ENCODE data around the gene RAD18.
A peak's percentile ranks its signal among the peaks of the same experiment; 100 is the strongest.

RAD18 gene

DNA sequence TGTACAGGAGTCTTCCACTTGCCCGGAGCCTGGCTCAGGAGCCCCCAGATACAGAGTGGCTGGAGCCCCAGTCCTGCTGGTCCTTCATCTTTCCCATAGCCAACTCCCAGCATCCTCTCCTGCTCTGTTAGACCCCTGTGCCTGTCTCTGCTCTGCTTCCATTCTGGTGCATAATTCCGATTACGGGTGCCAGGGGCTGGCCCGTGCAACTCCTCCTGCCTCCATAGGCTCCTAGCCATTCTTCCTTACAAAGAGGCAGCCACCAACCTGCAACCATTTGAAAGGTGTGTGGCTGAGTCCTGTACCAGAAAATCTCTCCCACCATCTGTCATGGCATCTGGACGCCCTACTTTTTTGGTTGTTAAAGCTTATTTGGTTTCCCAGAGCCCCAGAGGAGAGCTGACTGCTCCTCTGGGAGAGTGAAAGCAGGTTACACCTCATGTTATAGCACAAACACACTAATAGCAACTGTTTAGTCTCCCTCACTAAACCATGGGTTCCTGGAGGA is 5.2 kb upstream of the RAD18 start:
- DNase-seq (ENCODE audit: low read depth) = no peak
- no peak overlapping the region for H3K4me3 ChIP-seq (ENCODE audit: low read depth, low read length)

GRCh38 chr3:8967553-8967952 is 4.3 kb upstream of the RAD18 start:
- no peak for DNase-seq (ENCODE audit: low read depth)
- no peak overlapping the region for H3K4me3 ChIP-seq (ENCODE audit: low read depth, low read length)

DNA sequence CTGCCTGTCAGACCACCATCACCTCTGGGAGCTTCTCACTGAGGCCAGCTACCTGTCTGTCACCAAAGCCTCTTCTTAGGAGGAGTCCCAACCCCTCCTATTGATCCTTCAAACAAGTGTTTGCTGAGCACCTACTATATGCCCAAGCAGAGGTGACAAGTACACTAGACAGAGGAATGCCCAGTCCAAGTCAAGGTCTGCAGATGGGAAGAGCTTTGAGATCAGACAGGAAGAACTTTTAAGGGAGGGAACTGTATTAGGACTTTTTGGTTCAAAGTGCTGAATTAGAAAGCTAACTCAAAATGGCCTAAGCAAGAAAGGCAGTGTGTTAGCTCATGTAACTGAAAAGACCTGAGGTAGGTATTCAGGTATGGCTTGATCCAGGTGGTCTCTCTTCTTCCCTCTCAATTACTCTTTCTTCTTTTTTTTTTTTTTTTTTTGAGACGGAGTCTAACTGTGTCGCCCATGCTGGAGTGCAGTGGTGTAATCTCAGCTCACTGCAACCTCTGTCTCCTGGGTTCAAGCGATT is 3.6 kb upstream of the RAD18 start:
- H3K4me3 ChIP-seq (ENCODE audit: low read depth, low read length) = no peak overlapping the region
- no peak for DNase-seq (ENCODE audit: low read depth)

- H3K4me3 ChIP-seq (ENCODE audit: low read depth, low read length) = no peak overlapping the region
- DNase-seq (ENCODE audit: low read depth) = no peak
Measured at GRCh38 chr3:8966150-8966819, 3.0 kb upstream of the RAD18 start.

GRCh38 chr3:8964436-8965370 is 1.4 kb upstream of the RAD18 start:
- DNase-seq (ENCODE audit: low read depth) = peak; percentile 49
- no peak overlapping the region for H3K4me3 ChIP-seq (ENCODE audit: low read depth, low read length)

- no peak for DNase-seq (ENCODE audit: low read depth)
Measured at GRCh38 chr3:8962226-8962861, 928 bp downstream of the RAD18 start.

DNA sequence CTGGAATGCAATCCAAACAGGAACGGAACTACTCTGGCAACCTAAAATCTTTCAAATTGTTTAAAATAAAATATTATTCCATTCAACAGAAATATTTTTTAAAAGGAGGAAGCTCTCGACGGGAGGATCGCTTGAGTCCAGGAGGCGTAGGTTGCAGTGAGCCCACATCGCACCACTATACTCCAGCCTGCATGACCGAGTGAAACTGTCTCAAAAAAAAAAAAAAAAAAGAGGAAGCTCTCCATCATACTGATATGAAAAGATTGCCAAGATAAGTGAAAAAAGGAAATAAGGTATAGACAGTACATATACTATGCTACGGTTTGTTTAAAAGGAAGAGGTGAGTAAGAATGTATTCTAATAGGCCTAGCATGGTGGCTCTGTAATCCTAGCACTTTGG is 3.6 kb downstream of the RAD18 start:
- no peak for DNase-seq (ENCODE audit: low read depth)
- H3K4me3 ChIP-seq (ENCODE audit: low read depth, low read length) = no peak overlapping the region

More at GRCh38 chr3:8962226-8962861, 928 bp downstream of the RAD18 start:
- peak overlapping the region; percentile 86 for H3K4me3 ChIP-seq (ENCODE audit: low read depth, low read length)

GRCh38 chr3:8954938-8955763 is 8.1 kb downstream of the RAD18 start:
- DNase-seq (ENCODE audit: low read depth) = no peak
- H3K4me3 ChIP-seq (ENCODE audit: low read depth, low read length) = no peak overlapping the region

DNA sequence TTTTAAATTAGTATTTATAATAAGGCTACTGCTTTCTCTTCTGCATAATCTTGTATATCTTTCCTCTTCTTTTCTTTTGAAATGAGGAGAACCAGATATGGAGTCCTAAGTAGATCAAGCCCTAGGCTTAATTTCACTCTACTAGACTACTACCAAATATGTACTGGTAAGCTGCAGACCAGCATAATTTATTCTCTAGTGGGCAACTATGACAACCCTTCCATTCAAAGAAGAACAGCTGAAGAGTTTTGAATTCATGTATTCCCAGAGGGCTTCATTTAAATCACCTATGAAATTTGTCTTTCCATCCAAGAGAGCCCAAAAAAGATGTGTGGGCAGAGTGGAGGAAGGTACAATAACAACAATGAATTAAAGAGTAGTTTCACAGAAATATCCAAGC is 10.0 kb downstream of the RAD18 start:
- DNase-seq (ENCODE audit: low read depth) = no peak

DNA sequence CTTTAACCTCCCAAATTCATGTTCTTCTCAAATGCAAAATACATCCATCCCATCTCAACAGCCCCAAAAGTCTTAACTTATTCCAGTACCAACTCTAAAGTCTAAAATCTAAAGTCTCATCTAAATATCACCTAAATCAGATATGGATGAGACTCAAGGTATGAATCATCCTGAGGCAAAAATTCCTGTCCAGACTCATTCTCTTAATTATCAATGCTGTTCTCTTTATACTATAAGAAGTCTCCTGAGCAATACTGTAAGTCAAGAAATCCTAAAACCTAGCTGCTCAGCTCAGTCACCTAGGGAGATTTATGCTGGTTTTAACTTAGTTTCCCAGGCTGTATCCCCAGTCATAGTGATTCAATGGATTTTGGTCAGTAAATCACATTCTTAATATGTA is 11.1 kb downstream of the RAD18 start:
- H3K4me3 ChIP-seq (ENCODE audit: low read depth, low read length) = no peak overlapping the region
- DNase-seq (ENCODE audit: low read depth) = no peak

More for the DNA sequence above, 10.0 kb downstream of the RAD18 start:
- H3K4me3 ChIP-seq (ENCODE audit: low read depth, low read length) = no peak overlapping the region

- no peak overlapping the region for H3K4me3 ChIP-seq (ENCODE audit: low read depth, low read length)
- DNase-seq (ENCODE audit: low read depth) = no peak
Measured at GRCh38 chr3:8945890-8946600, 17.2 kb downstream of the RAD18 start.

- no peak for DNase-seq (ENCODE audit: low read depth)
- H3K4me3 ChIP-seq (ENCODE audit: low read depth, low read length) = no peak overlapping the region
Measured at GRCh38 chr3:8942746-8943488, 20.4 kb downstream of the RAD18 start.

DNA sequence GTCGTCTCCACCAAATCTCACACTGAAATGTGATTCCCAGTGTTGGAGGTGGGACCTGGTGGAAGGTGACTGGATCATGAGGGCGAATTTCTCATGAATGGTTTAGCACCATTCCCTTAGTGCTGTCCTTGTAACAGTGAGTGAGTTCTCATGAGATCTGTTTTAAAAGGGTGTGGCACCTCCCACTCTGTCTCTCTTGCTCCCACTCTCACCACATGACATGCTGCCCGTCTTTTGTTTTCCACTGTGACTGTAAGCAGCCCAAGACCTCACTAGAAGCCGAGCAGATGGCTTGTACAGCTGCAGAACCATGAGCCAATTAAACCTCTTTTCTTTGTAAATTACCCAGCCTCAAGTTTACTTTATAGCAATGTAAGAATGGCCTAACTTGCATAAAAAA is 21.2 kb downstream of the RAD18 start:
- no peak for DNase-seq (ENCODE audit: low read depth)
- H3K4me3 ChIP-seq (ENCODE audit: low read depth, low read length) = no peak overlapping the region

- no peak overlapping the region for H3K4me3 ChIP-seq (ENCODE audit: low read depth, low read length)
- DNase-seq (ENCODE audit: low read depth) = no peak
Measured at GRCh38 chr3:8938021-8938420, 25.3 kb downstream of the RAD18 start.

DNA sequence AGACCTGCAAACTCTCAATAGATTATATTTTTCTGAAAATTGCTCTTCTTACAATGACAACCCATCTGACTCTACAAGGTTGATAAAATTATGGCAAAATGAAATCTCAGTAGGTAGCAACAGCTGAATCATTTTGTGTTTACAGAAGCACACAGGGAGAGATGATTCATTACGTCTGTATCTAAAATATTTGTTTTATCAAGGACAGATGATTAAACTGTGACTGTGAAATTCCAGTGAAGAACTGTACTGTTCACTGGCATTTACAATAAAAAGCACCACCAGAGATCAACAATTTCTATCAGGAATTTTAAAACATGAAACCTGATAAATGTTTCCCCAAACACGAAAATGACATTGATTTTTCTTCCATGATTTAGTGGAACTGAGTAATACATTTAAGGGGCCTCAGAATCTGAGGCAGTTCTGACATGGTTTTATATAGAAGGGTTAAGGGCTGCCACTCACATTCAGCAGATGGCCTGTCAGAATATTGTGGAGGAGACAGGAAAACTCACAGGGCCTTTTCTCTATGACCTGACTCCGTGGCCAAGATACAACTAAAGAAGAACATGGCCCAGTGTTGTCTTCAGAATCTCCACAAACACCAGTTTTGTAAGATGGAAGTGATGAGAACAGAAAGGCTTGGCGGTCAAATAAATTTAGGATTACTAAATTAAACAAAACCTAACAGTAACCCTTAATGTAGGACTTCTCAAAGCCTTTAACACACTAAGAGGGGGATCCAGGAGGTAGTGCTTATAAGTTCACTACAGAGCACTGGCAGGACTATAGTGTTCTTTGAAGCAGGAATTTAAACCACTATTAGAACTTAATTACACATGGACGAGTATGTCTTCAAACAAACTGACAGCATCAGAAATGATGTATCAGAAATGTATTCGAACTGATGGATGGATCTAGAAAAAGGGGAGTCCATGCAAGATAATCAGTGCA is 25.9 kb downstream of the RAD18 start:
- H3K4me3 ChIP-seq (ENCODE audit: low read depth, low read length) = no peak overlapping the region
- DNase-seq (ENCODE audit: low read depth) = peak; percentile 47

GRCh38 chr3:8932507-8932906 is 30.8 kb downstream of the RAD18 start:
- no peak overlapping the region for H3K4me3 ChIP-seq (ENCODE audit: low read depth, low read length)
- no peak for DNase-seq (ENCODE audit: low read depth)

GRCh38 chr3:8931342-8931741 is 31.9 kb downstream of the RAD18 start:
- H3K4me3 ChIP-seq (ENCODE audit: low read depth, low read length) = peak overlapping the region; percentile 5

More at GRCh38 chr3:8931342-8931741, 31.9 kb downstream of the RAD18 start:
- no peak for DNase-seq (ENCODE audit: low read depth)
